ENCODE data around the gene COBL.

The COBL gene

GRCh38 chr7:51045319-51046102 lies 271.1 kb downstream of the COBL start:
- DNase-seq: peak; percentile 91

GRCh38 chr7:51043461-51043860 lies 273.1 kb downstream of the COBL start:
- DNase-seq: no peak

GRCh38 chr7:51040787-51041186 lies 275.8 kb downstream of the COBL start:
- DNase-seq: peak; percentile 94

- DNase-seq: no peak
Observed at GRCh38 chr7:51038573-51038972, 278.0 kb downstream of the COBL start.

- peak; percentile 77 for DNase-seq
Observed at GRCh38 chr7:51035716-51036115, 280.9 kb downstream of the COBL start.

GRCh38 chr7:51034521-51035264 lies 281.9 kb downstream of the COBL start:
- DNase-seq: peak; percentile 89

GRCh38 chr7:51033727-51034520 lies 282.7 kb downstream of the COBL start:
- DNase-seq: no peak

GRCh38 chr7:51031791-51032515 lies 284.7 kb downstream of the COBL start:
- DNase-seq: no peak

GRCh38 chr7:51031216-51031615 lies 285.4 kb downstream of the COBL start:
- DNase-seq: no peak

- DNase-seq: peak; percentile 86
Observed at GRCh38 chr7:51029701-51030191, 286.9 kb downstream of the COBL start.

GRCh38 chr7:51029131-51029530 lies 287.5 kb downstream of the COBL start:
- no peak for DNase-seq

GRCh38 chr7:51027935-51028830 lies 288.4 kb downstream of the COBL start:
- DNase-seq: no peak

- no peak for DNase-seq
Observed at GRCh38 chr7:51027106-51027934, 289.3 kb downstream of the COBL start.

- DNase-seq: no peak
Observed at GRCh38 chr7:51026341-51026740, 290.3 kb downstream of the COBL start.

GRCh38 chr7:51025668-51026067 lies 290.9 kb downstream of the COBL start:
- DNase-seq: no peak

GRCh38 chr7:51024867-51025266 lies 291.7 kb downstream of the COBL start:
- DNase-seq: no peak

GRCh38 chr7:51023547-51023946 lies 293.1 kb downstream of the COBL start:
- no peak for DNase-seq

- DNase-seq: no peak
Observed at GRCh38 chr7:51022821-51023220, 293.8 kb downstream of the COBL start.

- no peak for DNase-seq
Observed at GRCh38 chr7:51021906-51022570, 294.6 kb downstream of the COBL start.

GRCh38 chr7:51020944-51021343 lies 295.7 kb downstream of the COBL start:
- no peak for DNase-seq

Measured in fibroblast of skin of abdomen (primary cell).